Measurements from ENCODE around the gene CEMIP.
"Not testable (repeated sequence)": the region's sequence is repeated elsewhere in the genome, so short reads cannot be mapped to it uniquely, and the experiment has no call there.

GRCh38 chr15:80965454-80965853 is 186.3 kb downstream of the CEMIP start:
- not testable (repeated sequence) for TF ChIP-seq CTCF, EZH2phosphoT487 (IDR thresholded peaks at IDR 0.05)

Data from neural progenitor cell (in vitro differentiated cells).